HepG2 (cell line): ENCODE data around the gene PHKG2. TPM values are rescaled to one million over a fixed set of nuclear protein-coding genes. Genes with fewer than 3 reads are reported as not detected.

Experiments used
- CEBPG ChIP-seq: IDR thresholded peaks from 2 replicates; pipeline ENCODE4 v1.6.1; 2016
- GMEB2 ChIP-seq: IDR thresholded peaks from 2 replicates; pipeline ENCODE4 v1.6.1; 2016; ENCODE audit warnings: missing biosample characterization, missing genetic modification reagents, low read depth
- HOXA3 ChIP-seq: sonication (generic); formaldehyde crosslinking; IDR thresholded peaks from 2 replicates; pipeline ENCODE4 v1.5.0; 2020; ENCODE audit warnings: missing genetic modification reagents
- KAT2B ChIP-seq: fragments of 150-350 bp; IDR thresholded peaks from 2 replicates; pipeline ENCODE4 v1.6.1; 2014; ENCODE audit warnings: low read depth, low read length, borderline replicate concordance
- KDM1A ChIP-seq: IDR thresholded peaks from 2 replicates; pipeline ENCODE4 v1.6.1; 2016; ENCODE audit warnings: missing compliant biosample characterization
- KDM6A ChIP-seq: IDR thresholded peaks from 2 replicates; pipeline ENCODE4 v1.6.1; 2016; ENCODE audit warnings: low read depth
- RAD21 ChIP-seq: fragments of 450-650 bp; formaldehyde crosslinking; IDR thresholded peaks from 2 replicates; pipeline ENCODE4 v1.5.0; 2020; ENCODE audit warnings: mild to moderate bottlenecking
- ZFP90 ChIP-seq: sonication (generic); formaldehyde crosslinking; IDR thresholded peaks from 2 replicates; pipeline ENCODE4 v1.8.0; 2022; ENCODE audit warnings: missing genetic modification reagents, mild to moderate bottlenecking, inconsistent platforms, borderline replicate concordance
- ZNF639 ChIP-seq: conservative IDR thresholded peaks from 2 replicates; pipeline ENCODE4 v1.6.1; 2018; ENCODE audit warnings: missing genetic modification reagents
- ZNF784 ChIP-seq: sonication (generic); formaldehyde crosslinking; IDR thresholded peaks from 2 replicates; pipeline ENCODE4 v1.5.1; 2020; ENCODE audit warnings: missing genetic modification reagents, mild to moderate bottlenecking, borderline replicate concordance
- ZNF891 ChIP-seq: sonication (generic); formaldehyde crosslinking; IDR thresholded peaks from 2 replicates; pipeline ENCODE4 v1.5.0; 2020; ENCODE audit warnings: mild to moderate bottlenecking, missing genetic modification reagents
- ZSCAN30 ChIP-seq: sonication (generic); formaldehyde crosslinking; IDR thresholded peaks from 2 replicates; pipeline ENCODE4 v1.5.0; 2020; ENCODE audit warnings: mild to moderate bottlenecking, missing genetic modification reagents
- ZSCAN31 ChIP-seq: sonication (generic); formaldehyde crosslinking; IDR thresholded peaks from 2 replicates; pipeline ENCODE4 v1.5.0; 2020; ENCODE audit warnings: low read depth, mild to moderate bottlenecking, missing genetic modification reagents
- polyA plus RNA-seq, 8 experiments: library from polyadenylated mRNA; depleted of rRNA in 3 of 8; stranded (reverse) in 7 of 8; unstranded in 1 of 8; fragments of >200 nt; fragmentation: Illumina TruSeq in 4 of 8; extraction: Trizol in 4 of 8; gene quantifications; 2 replicates each; pipeline versions ENCODE4 v1.2.1 to v1.2.3, GENCODE V29; 2011 to 2016; ENCODE audit warnings: low read depth in 4 of 8, missing spikeins in 1 of 8, mixed read lengths in 1 of 8; ENCODE audit not compliant: insufficient read depth in 1 of 8
- total RNA-seq, 5 experiments: library from RNA; depleted of rRNA; stranded (reverse); fragments of >200 nt; fragmentation: Illumina TruSeq; extraction: Trizol; gene quantifications; 2 replicates each; pipeline ENCODE4 v1.2.3, GENCODE V29; 2016; ENCODE audit warnings: low read depth in 1 of 5
- TF ChIP-seq, protein P1 (sequence below): sonication (generic); formaldehyde crosslinking; IDR thresholded peaks from 2 replicates; pipeline ENCODE4 v1.4.0; 2020; ENCODE audit warnings: mild to moderate bottlenecking, missing genetic modification reagents
- TF ChIP-seq, protein P2 (sequence below): sonication (generic); formaldehyde crosslinking; IDR thresholded peaks from 2 replicates; pipeline ENCODE4 v1.4.0; 2020; ENCODE audit warnings: missing genetic modification reagents
- TF ChIP-seq, protein P3 (sequence below): sonication (generic); formaldehyde crosslinking; IDR thresholded peaks from 2 replicates; pipeline ENCODE4 v1.9.0; 2021; ENCODE audit warnings: missing genetic modification reagents, borderline replicate concordance
- TF ChIP-seq, protein P4 (sequence below): sonication (generic); formaldehyde crosslinking; IDR thresholded peaks from 2 replicates; pipeline ENCODE4 v1.4.0; 2020; ENCODE audit warnings: missing genetic modification reagents

The PHKG2 gene
- total and polyA plus RNA-seq, 2 of the 13 experiments (the other 11 are each of a cell fraction or from before 2014, with no cell fraction given), result 37.4 to 42.1 TPM

DNA sequence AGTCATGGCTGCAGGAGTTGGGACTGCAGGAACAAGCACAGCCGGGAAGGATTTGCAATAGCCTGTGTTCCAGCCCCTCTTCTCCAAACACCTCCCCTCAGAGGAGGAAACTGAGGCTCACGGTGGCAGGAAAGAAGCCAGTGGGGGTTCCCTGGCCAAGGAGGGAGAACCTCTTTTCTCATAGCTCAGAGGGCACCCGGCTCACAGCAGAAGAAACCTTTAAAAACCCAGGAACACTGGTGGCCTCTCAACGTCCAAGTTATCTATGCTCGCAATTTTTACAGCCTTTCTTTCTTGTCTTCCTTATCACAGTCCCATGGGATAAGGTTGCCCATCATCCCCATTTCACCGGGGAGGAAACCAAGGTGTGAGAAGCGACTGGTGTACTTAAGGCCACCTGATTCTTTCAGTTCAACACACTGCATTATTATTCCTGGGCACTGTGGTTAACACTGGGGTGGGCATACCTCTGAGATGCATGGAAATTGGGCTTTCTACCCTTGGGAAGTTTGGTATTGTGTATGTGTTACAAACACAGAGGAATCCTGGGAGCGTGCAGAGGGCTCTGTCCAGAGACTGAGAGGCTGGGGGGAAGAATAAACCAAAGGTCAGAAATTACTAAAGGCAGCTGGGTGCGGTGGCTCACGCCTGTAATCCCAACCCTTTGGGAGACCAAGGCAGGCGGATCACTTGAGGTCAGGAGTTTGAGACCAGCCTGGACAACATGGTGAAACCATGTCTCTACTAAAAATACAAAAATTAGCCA is 39.6 kb downstream of the PHKG2 start (continued):
- TF ChIP-seq GMEB2 (no peak), ZSCAN31 (CRISPR knock-in tag) (no peak), ZNF891 (CRISPR knock-in tag) (no peak), HOXA3 (CRISPR knock-in tag) (peak; percentile 39; the same call in 1 of the 2 replicates), CEBPG (0 out of 2 replicates have a peak, but pooled peaks have one; percentile 5), KDM6A (no peak), ZSCAN30 (CRISPR knock-in tag) (no peak), ZNF639 (no peak), KAT2B (no peak), ZNF784 (CRISPR knock-in tag) (no peak), RAD21 (CRISPR knock-in tag) (peak; percentile 6; the same call in 1 of the 2 replicates), ZFP90 (CRISPR knock-in tag) (0 out of 2 replicates have a peak, but pooled peaks have one; percentile 1), KDM1A (CRISPR knock-in tag) (peak; percentile 75; the same call in 1 of the 2 replicates)
- TF ChIP-seq, protein P1, sequence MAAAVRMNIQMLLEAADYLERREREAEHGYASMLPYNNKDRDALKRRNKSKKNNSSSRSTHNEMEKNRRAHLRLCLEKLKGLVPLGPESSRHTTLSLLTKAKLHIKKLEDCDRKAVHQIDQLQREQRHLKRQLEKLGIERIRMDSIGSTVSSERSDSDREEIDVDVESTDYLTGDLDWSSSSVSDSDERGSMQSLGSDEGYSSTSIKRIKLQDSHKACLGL, result no peak; the same call in 1 of the 2 replicates
- TF ChIP-seq, protein P2, sequence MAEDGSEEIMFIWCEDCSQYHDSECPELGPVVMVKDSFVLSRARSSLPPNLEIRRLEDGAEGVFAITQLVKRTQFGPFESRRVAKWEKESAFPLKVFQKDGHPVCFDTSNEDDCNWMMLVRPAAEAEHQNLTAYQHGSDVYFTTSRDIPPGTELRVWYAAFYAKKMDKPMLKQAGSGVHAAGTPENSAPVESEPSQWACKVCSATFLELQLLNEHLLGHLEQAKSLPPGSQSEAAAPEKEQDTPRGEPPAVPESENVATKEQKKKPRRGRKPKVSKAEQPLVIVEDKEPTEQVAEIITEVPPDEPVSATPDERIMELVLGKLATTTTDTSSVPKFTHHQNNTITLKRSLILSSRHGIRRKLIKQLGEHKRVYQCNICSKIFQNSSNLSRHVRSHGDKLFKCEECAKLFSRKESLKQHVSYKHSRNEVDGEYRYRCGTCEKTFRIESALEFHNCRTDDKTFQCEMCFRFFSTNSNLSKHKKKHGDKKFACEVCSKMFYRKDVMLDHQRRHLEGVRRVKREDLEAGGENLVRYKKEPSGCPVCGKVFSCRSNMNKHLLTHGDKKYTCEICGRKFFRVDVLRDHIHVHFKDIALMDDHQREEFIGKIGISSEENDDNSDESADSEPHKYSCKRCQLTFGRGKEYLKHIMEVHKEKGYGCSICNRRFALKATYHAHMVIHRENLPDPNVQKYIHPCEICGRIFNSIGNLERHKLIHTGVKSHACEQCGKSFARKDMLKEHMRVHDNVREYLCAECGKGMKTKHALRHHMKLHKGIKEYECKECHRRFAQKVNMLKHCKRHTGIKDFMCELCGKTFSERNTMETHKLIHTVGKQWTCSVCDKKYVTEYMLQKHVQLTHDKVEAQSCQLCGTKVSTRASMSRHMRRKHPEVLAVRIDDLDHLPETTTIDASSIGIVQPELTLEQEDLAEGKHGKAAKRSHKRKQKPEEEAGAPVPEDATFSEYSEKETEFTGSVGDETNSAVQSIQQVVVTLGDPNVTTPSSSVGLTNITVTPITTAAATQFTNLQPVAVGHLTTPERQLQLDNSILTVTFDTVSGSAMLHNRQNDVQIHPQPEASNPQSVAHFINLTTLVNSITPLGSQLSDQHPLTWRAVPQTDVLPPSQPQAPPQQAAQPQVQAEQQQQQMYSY, result peak; percentile 21; the same call in 1 of the 2 replicates
- TF ChIP-seq, protein P3, sequence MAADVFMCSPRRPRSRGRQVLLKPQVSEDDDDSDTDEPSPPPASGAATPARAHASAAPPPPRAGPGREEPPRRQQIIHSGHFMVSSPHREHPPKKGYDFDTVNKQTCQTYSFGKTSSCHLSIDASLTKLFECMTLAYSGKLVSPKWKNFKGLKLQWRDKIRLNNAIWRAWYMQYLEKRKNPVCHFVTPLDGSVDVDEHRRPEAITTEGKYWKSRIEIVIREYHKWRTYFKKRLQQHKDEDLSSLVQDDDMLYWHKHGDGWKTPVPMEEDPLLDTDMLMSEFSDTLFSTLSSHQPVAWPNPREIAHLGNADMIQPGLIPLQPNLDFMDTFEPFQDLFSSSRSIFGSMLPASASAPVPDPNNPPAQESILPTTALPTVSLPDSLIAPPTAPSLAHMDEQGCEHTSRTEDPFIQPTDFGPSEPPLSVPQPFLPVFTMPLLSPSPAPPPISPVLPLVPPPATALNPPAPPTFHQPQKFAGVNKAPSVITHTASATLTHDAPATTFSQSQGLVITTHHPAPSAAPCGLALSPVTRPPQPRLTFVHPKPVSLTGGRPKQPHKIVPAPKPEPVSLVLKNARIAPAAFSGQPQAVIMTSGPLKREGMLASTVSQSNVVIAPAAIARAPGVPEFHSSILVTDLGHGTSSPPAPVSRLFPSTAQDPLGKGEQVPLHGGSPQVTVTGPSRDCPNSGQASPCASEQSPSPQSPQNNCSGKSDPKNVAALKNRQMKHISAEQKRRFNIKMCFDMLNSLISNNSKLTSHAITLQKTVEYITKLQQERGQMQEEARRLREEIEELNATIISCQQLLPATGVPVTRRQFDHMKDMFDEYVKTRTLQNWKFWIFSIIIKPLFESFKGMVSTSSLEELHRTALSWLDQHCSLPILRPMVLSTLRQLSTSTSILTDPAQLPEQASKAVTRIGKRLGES (CRISPR knock-in tag), result no peak
- TF ChIP-seq, protein P4, sequence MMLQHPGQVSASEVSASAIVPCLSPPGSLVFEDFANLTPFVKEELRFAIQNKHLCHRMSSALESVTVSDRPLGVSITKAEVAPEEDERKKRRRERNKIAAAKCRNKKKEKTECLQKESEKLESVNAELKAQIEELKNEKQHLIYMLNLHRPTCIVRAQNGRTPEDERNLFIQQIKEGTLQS (CRISPR knock-in tag), result no peak
